IMR-90 (cell line): Measurements from ENCODE around the gene PLSCR2. TPM values are rescaled to one million over a fixed set of nuclear protein-coding genes. Genes with fewer than 3 reads are reported as not detected.

Experiments
- ATAC-seq: fragments of 200-7000 bp; cut with Tn5 transposase; 2 replicates; pipeline ENCODE4 v1.9.1; 2020; ENCODE audit warnings: low read depth, mild to moderate bottlenecking, moderate library complexity
- BruUV-seq: library from RNA; stranded (reverse); fragments of 400-500 nt; replicated peaks from 2 replicates; lab custom pipeline; 2021; lab: Mats Ljungman, UMichigan
- CTCF ChIA-PET: fragments of 300-600 bp; formaldehyde crosslinking; extraction: SDS; loops from one replicate; lab custom pipeline; 2021; ENCODE audit warnings: antibody characterized with exemption; lab: Yijun Ruan, JAX
- POLR2A ChIA-PET: fragments of 300-600 bp; sonication (Branson Sonifier 250); formaldehyde crosslinking; loops from one replicate; lab custom pipeline; 2022; ENCODE audit warnings: antibody characterized with exemption; ENCODE audit not compliant: unreplicated experiment; lab: Charles Lee
- DNase-seq: peaks from one replicate; pipeline ENCODE4 v3.0.0; 2013
- H2AFZ ChIP-seq: replicated peaks from 2 replicates; pipeline ENCODE3; 2013; ENCODE audit warnings: low read length, mild to moderate bottlenecking; ENCODE audit not compliant: poor library complexity
- H2AK5ac ChIP-seq: 2 replicates; pipeline ENCODE4 v1.6.1; 2013; ENCODE audit warnings: low read depth, low read length, inconsistent platforms
- H2AK9ac ChIP-seq: replicated peaks from 2 replicates; pipeline ENCODE3; 2013; ENCODE audit warnings: mild to moderate bottlenecking, low read depth, low read length, moderate library complexity; ENCODE audit not compliant: poor library complexity
- H2BK120ac ChIP-seq: 2 replicates; pipeline ENCODE4 v1.6.1; 2013; ENCODE audit warnings: low read depth, low read length, inconsistent platforms
- H2BK15ac ChIP-seq: 3 replicates; pipeline ENCODE4 v1.6.1; 2013; ENCODE audit warnings: low read depth, low read length, inconsistent platforms
- H2BK20ac ChIP-seq: 2 replicates; pipeline ENCODE4 v1.6.1; 2013; ENCODE audit warnings: low read depth, mild to moderate bottlenecking, inconsistent platforms, low read length, moderate library complexity
- H2BK5ac ChIP-seq: 2 replicates; pipeline ENCODE4 v1.6.1; 2013; ENCODE audit warnings: mild to moderate bottlenecking, low read depth, low read length, inconsistent platforms; ENCODE audit not compliant: poor library complexity, severe bottlenecking
- H3K14ac ChIP-seq: replicated peaks from 2 replicates; pipeline ENCODE4 v1.6.1; 2013; ENCODE audit warnings: low read depth, low read length, inconsistent platforms
- H3K18ac ChIP-seq: 2 replicates; pipeline ENCODE4 v1.6.1; 2013; ENCODE audit warnings: low read depth, low read length, control low read depth
- H3K23ac ChIP-seq: 2 replicates; pipeline ENCODE4 v1.6.1; 2013; ENCODE audit warnings: low read depth, low read length, inconsistent platforms
- H3K27ac ChIP-seq: 2 replicates; pipeline ENCODE4 v1.5.1; 2013; ENCODE audit warnings: mild to moderate bottlenecking, control low read depth, low read length; ENCODE audit not compliant: insufficient read depth
- H3K27me3 ChIP-seq: 2 replicates; pipeline ENCODE4 v1.6.1; 2013; ENCODE audit warnings: low read length; ENCODE audit not compliant: control insufficient read depth, insufficient read depth
- H3K36me3 ChIP-seq: 2 replicates; pipeline ENCODE4 v1.6.1; 2013; ENCODE audit warnings: low read length, mixed read lengths; ENCODE audit not compliant: control insufficient read depth, insufficient read depth
- H3K4ac ChIP-seq: 2 replicates; pipeline ENCODE4 v1.6.1; 2013; ENCODE audit warnings: low read depth, low read length, inconsistent platforms
- H3K4me1 ChIP-seq: 2 replicates; pipeline ENCODE4 v1.6.1; 2013; ENCODE audit warnings: low read length, mixed read lengths; ENCODE audit not compliant: control insufficient read depth, insufficient read depth
- H3K4me2 ChIP-seq: 2 replicates; pipeline ENCODE4 v1.6.1; 2013; ENCODE audit warnings: low read depth, mild to moderate bottlenecking, control low read depth, low read length, moderate library complexity
- H3K4me3 ChIP-seq: 2 replicates; pipeline ENCODE4 v1.5.1; 2013; ENCODE audit warnings: low read depth, mild to moderate bottlenecking, control low read depth, low read length, moderate library complexity; ENCODE audit not compliant: insufficient read depth
- H3K56ac ChIP-seq: 2 replicates; pipeline ENCODE4 v1.6.1; 2013; ENCODE audit warnings: low read length, inconsistent platforms; ENCODE audit not compliant: insufficient read depth; ENCODE audit errors: extremely low read depth
- H3K79me1 ChIP-seq, 2 experiments: 2 replicates each; pipeline ENCODE4 v1.6.1; 2013; ENCODE audit warnings: low read length in 2 of 2, inconsistent platforms in 1 of 2, low read depth in 1 of 2
- H3K9ac ChIP-seq: 2 replicates; pipeline ENCODE4 v1.6.1; 2013; ENCODE audit warnings: low read depth, low read length, control low read depth
- H3K9me1 ChIP-seq: 2 replicates; pipeline ENCODE4 v1.6.1; 2013; ENCODE audit warnings: low read length, inconsistent platforms; ENCODE audit not compliant: insufficient read depth
- H3K9me3 ChIP-seq: 2 replicates; pipeline ENCODE4 v1.6.1; 2013; ENCODE audit warnings: low read length; ENCODE audit not compliant: control insufficient read depth, insufficient read depth
- H4K20me1 ChIP-seq: 2 replicates; pipeline ENCODE4 v1.6.1; 2013; ENCODE audit warnings: low read length, inconsistent platforms; ENCODE audit not compliant: insufficient read depth
- H4K5ac ChIP-seq: 2 replicates; pipeline ENCODE4 v1.6.1; 2013; ENCODE audit warnings: mild to moderate bottlenecking, low read depth, low read length, control low read depth
- H4K8ac ChIP-seq, 2 experiments: 2 replicates each; pipeline ENCODE4 v1.6.1; 2013; ENCODE audit warnings: low read depth in 2 of 2, low read length in 2 of 2, control low read depth in 1 of 2, inconsistent platforms in 1 of 2
- H4K91ac ChIP-seq: 2 replicates; pipeline ENCODE4 v1.6.1; 2013; ENCODE audit warnings: low read depth, low read length, inconsistent platforms; ENCODE audit not compliant: insufficient read depth
- BHLHE40 ChIP-seq: fragments of 150-350 bp; IDR thresholded peaks from 2 replicates; pipeline ENCODE4 v1.6.1; 2016; ENCODE audit warnings: mild to moderate bottlenecking, low read depth, low read length
- CEBPB ChIP-seq: IDR thresholded peaks from 2 replicates; pipeline ENCODE4 v1.6.1; 2012; ENCODE audit warnings: low read depth, low read length, improper control_type of control experiment
- CHD1 ChIP-seq: IDR thresholded peaks from 2 replicates; pipeline ENCODE4 v1.6.1; 2012; ENCODE audit warnings: low read depth, low read length, improper control_type of control experiment
- FOS ChIP-seq: fragments of 150-350 bp; IDR thresholded peaks from 2 replicates; pipeline ENCODE4 v1.6.1; 2016; ENCODE audit warnings: low read depth, low read length
- MAFK ChIP-seq: IDR thresholded peaks from 2 replicates; pipeline ENCODE4 v1.6.1; 2012; ENCODE audit warnings: low read depth, low read length, improper control_type of control experiment
- MAZ ChIP-seq: IDR thresholded peaks from 2 replicates; pipeline ENCODE4 v1.6.1; 2012; ENCODE audit warnings: low read depth, mild to moderate bottlenecking, low read length, improper control_type of control experiment, moderate library complexity, borderline replicate concordance
- MXI1 ChIP-seq: IDR thresholded peaks from 2 replicates; pipeline ENCODE4 v1.6.1; 2012; ENCODE audit warnings: low read depth, mild to moderate bottlenecking, low read length, moderate library complexity, borderline replicate concordance
- NFE2L2 ChIP-seq: fragments of 150-350 bp; IDR thresholded peaks from 2 replicates; pipeline ENCODE4 v1.6.1; 2016; ENCODE audit warnings: low read depth, mild to moderate bottlenecking, low read length
- POLR2A ChIP-seq: IDR thresholded peaks from 2 replicates; pipeline ENCODE4 v1.6.1; 2012; ENCODE audit warnings: mild to moderate bottlenecking, low read depth, low read length
- RAD21 ChIP-seq: IDR thresholded peaks from 2 replicates; pipeline ENCODE4 v1.6.1; 2012; ENCODE audit warnings: low read length, improper control_type of control experiment
- RCOR1 ChIP-seq: IDR thresholded peaks from 2 replicates; pipeline ENCODE4 v1.6.1; 2012; ENCODE audit warnings: mild to moderate bottlenecking, low read length, improper control_type of control experiment; ENCODE audit not compliant: insufficient replicate concordance
- RFX5 ChIP-seq: IDR thresholded peaks from 2 replicates; pipeline ENCODE4 v1.8.0; 2012; ENCODE audit warnings: low read depth, mild to moderate bottlenecking, low read length, moderate library complexity
- SMC3 ChIP-seq: fragments of 150-350 bp; IDR thresholded peaks from 2 replicates; pipeline ENCODE4 v1.6.1; 2016; ENCODE audit warnings: low read depth, mild to moderate bottlenecking, antibody characterized with exemption, low read length, moderate library complexity
- WGBS, 2 experiments: methylation state at CpG; one replicate each; pipeline versions ENCODE4 v1.1.5 to v1.1.7; 2013; ENCODE audit warnings: missing lambda C conversion rate in 2 of 2; ENCODE audit not compliant: insufficient read length in 1 of 2; ENCODE audit errors: extremely low coverage in 2 of 2; 5-methylcytosine and 5-hydroxymethylcytosine counted together
- dilution Hi-C: fragments of 300-500 bp; cut with HindIII; formaldehyde crosslinking; loops from one replicate; pipeline ENCODE4 v1.14.3; 2018; ENCODE audit warnings: low sequenced_read_pairs; ENCODE audit not compliant: unreplicated experiment
- in situ Hi-C: fragments of 300-500 bp; cut with MboI; formaldehyde crosslinking; loops from 3 replicates; pipeline ENCODE4 v1.14.3; 2019; ENCODE audit warnings: low sequenced_read_pairs, inconsistent platforms, mixed read lengths
- intact Hi-C: fragments of 100-400 bp; cut with micrococcal nuclease; formaldehyde crosslinking; loops from 2 replicates; pipeline ENCODE4 v1.10.0; 2022
- polyA plus RNA-seq, 3 experiments: library from polyadenylated mRNA; depleted of rRNA; stranded (reverse); fragments of >200 nt; gene quantifications; 2 replicates each; pipeline ENCODE4 v1.2.3, GENCODE V29; 2012; ENCODE audit warnings: low replicate concordance in 1 of 3
- total RNA-seq: library from RNA; depleted of rRNA; stranded (reverse); fragments of >200 nt; gene quantifications from 2 replicates; pipeline ENCODE4 v1.2.3, GENCODE V29; 2012
- TF ChIP-seq, protein P1 (sequence below): fragments of 150-350 bp; IDR thresholded peaks from 2 replicates; pipeline ENCODE4 v1.6.1; 2017; ENCODE audit warnings: mild to moderate bottlenecking, antibody characterized with exemption, low read length, low read depth
- TF ChIP-seq, protein P2 (sequence below): conservative IDR thresholded peaks from 2 replicates; pipeline ENCODE4 v1.5.1; 2012; ENCODE audit warnings: mild to moderate bottlenecking, low read depth, low read length, improper control_type of control experiment
- TF ChIP-seq, protein P3 (sequence below): fragments of 150-350 bp; IDR thresholded peaks from 2 replicates; pipeline ENCODE4 v1.6.1; 2016; ENCODE audit warnings: low read depth, mild to moderate bottlenecking, low read length, moderate library complexity, borderline replicate concordance

Gene PLSCR2
- total and polyA plus RNA-seq, 2 of the 4 experiments (the other 2 are of a cell fraction), result not detected

DNA sequence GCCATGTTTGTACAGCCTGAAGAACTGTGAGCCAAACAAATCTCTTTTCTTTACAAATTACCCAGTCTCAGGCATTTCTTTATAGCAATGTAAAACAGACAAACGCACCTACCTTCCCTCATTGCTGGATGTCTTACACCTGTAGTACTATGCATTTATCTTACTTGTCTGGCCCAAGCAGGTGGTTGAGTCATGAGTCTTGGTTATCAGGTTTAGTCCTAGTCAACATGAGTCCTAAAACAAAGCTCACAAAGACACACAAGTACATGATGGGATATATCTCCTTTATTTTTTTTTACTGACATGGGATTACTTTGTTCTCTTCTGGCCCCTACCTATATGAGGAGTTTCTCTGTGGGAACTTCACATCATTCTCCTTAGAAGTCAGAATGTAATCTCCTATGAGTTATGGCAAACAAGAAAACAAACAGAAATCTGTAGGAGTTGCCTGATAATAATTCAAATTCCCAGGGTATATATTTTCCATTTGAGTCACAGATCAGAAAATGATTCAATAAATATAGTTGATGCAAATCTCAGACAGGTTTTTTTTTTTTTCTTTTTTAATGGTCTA is 33.6 kb upstream of the PLSCR2 start:
- DNase-seq, result peak; percentile 13
- no CpG with 5 or more reads among the region's 1 CpG for WGBS, 2 experiments
- Histone ChIP-seq H3K4me1 (peaks cover 8% of the 10 kb centered on the region; the same call in 1 of the 2 replicates), H3K79me1 (no peaks in the 10 kb centered on the region), H2AFZ (no peak overlapping the region), H2BK15ac (peak overlapping the region; percentile 59; the same call in 1 of the 3 replicates), H3K9me1 (no peaks in the 10 kb centered on the region; the same call in 1 of the 2 replicates), H2BK20ac (no peak overlapping the region), H3K9ac (no peak overlapping the region), H3K36me3 (no peaks in the 10 kb centered on the region), H3K4ac (no peak overlapping the region), H4K5ac (no peak overlapping the region), H3K4me2 (no peak overlapping the region), H3K4me3 (no peak overlapping the region), H3K27ac (no peak overlapping the region), H2BK120ac (peak overlapping the region; percentile 28; the same call in 1 of the 2 replicates), H3K18ac (no peak overlapping the region), H2AK5ac (peak overlapping the region; percentile 63; the same call in 1 of the 2 replicates), H4K20me1 (no peaks in the 10 kb centered on the region), H3K14ac (peak overlapping the region; percentile 46; the same call in 1 of the 2 replicates), H3K27me3 (no peaks in the 10 kb centered on the region), H3K9me3 (no peaks in the 10 kb centered on the region), H4K91ac (no peak overlapping the region), H4K8ac (no peak overlapping the region), H3K56ac (no peak overlapping the region), H3K23ac (no peak overlapping the region), H2BK5ac (no peak overlapping the region), H2AK9ac (no peak overlapping the region)
- BruUV-seq, result no TSS peak
- POLR2A ChIA-PET, result no interaction called here
- CTCF ChIA-PET, result no interaction called here
- no peak for ATAC-seq
- dilution Hi-C loops, result no loop called here
- no peak for TF ChIP-seq SMC3
- TF ChIP-seq POLR2A, result no peak
- TF ChIP-seq MXI1, result no peak
- TF ChIP-seq NFE2L2, result no peak
- TF ChIP-seq RFX5, result no peak
- no peak for TF ChIP-seq FOS
- no peak for TF ChIP-seq MAZ
- TF ChIP-seq, protein P1, sequence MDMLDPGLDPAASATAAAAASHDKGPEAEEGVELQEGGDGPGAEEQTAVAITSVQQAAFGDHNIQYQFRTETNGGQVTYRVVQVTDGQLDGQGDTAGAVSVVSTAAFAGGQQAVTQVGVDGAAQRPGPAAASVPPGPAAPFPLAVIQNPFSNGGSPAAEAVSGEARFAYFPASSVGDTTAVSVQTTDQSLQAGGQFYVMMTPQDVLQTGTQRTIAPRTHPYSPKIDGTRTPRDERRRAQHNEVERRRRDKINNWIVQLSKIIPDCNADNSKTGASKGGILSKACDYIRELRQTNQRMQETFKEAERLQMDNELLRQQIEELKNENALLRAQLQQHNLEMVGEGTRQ, result no peak
- TF ChIP-seq CHD1, result no peak
- TF ChIP-seq RCOR1, result no peak
- TF ChIP-seq RAD21, result no peak
- TF ChIP-seq, protein P2, sequence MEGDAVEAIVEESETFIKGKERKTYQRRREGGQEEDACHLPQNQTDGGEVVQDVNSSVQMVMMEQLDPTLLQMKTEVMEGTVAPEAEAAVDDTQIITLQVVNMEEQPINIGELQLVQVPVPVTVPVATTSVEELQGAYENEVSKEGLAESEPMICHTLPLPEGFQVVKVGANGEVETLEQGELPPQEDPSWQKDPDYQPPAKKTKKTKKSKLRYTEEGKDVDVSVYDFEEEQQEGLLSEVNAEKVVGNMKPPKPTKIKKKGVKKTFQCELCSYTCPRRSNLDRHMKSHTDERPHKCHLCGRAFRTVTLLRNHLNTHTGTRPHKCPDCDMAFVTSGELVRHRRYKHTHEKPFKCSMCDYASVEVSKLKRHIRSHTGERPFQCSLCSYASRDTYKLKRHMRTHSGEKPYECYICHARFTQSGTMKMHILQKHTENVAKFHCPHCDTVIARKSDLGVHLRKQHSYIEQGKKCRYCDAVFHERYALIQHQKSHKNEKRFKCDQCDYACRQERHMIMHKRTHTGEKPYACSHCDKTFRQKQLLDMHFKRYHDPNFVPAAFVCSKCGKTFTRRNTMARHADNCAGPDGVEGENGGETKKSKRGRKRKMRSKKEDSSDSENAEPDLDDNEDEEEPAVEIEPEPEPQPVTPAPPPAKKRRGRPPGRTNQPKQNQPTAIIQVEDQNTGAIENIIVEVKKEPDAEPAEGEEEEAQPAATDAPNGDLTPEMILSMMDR, result no peak; the same call in 1 of the 2 replicates
- TF ChIP-seq, protein P3, sequence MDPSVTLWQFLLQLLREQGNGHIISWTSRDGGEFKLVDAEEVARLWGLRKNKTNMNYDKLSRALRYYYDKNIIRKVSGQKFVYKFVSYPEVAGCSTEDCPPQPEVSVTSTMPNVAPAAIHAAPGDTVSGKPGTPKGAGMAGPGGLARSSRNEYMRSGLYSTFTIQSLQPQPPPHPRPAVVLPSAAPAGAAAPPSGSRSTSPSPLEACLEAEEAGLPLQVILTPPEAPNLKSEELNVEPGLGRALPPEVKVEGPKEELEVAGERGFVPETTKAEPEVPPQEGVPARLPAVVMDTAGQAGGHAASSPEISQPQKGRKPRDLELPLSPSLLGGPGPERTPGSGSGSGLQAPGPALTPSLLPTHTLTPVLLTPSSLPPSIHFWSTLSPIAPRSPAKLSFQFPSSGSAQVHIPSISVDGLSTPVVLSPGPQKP, result no peak
- TF ChIP-seq MAFK, result no peak
- TF ChIP-seq BHLHE40, result no peak
- no peak for TF ChIP-seq CEBPB
- in situ Hi-C loops, result no loop called here
- intact Hi-C loops, result no loop called here
